Left ventricle myocardium inferior (tissue), 1 donor: Measurements from ENCODE around the gene EDARADD. TPM values are rescaled to one million over a fixed set of nuclear protein-coding genes. Genes with fewer than 3 reads are reported as not detected.

ENCODE experiments used
- DNase-seq: peaks from one replicate; pipeline ENCODE4 v3.0.0-alpha.2; 2020
- H3K27ac ChIP-seq: fragments of 200-600 bp; replicated peaks from 2 replicates; pipeline ENCODE4 v1.8.0; 2021
- H3K27me3 ChIP-seq: fragments of 200-600 bp; 2 replicates; pipeline ENCODE4 v1.8.0; 2021; ENCODE audit warnings: low read depth
- H3K36me3 ChIP-seq: fragments of 200-600 bp; 2 replicates; pipeline ENCODE4 v1.8.0; 2021
- H3K4me1 ChIP-seq: fragments of 200-600 bp; 2 replicates; pipeline ENCODE4 v1.8.0; 2021
- H3K4me3 ChIP-seq: fragments of 200-600 bp; 2 replicates; pipeline ENCODE4 v1.8.0; 2021; ENCODE audit warnings: mild to moderate bottlenecking, moderate library complexity
- H3K9me3 ChIP-seq: fragments of 200-600 bp; replicated peaks from 2 replicates; pipeline ENCODE4 v1.8.0; 2021
- CTCF ChIP-seq: fragments of 200-600 bp; IDR thresholded peaks from 2 replicates; pipeline ENCODE4 v1.8.0; 2021; ENCODE audit warnings: antibody characterized with exemption, mild to moderate bottlenecking, borderline replicate concordance
- intact Hi-C: fragments of 100-400 bp; cut with micrococcal nuclease; formaldehyde crosslinking; loops from one replicate; pipeline ENCODE4 v1.11.0; 2022
- total RNA-seq: library from RNA; stranded (reverse); fragmentation: NEBNext Ultra II Directional; extraction: Animal tissue kit (Norgen Biotek cat#: 25700); gene quantifications from one replicate; pipeline ENCODE4 v1.2.1, GENCODE V29; 2021
- donor health status: DM: no; HTN: yes; CAD: no; lungs with severe emphysema.

EDARADD gene
- total RNA-seq, 1 donor from 2014 or later = 1.4 TPM

- no peak overlapping the region for H3K27ac ChIP-seq
- H3K4me3 ChIP-seq = no peak overlapping the region
- DNase-seq = no peak
- intact Hi-C loops = no loop called here
- no peaks in the 10 kb centered on the region for H3K27me3 ChIP-seq
- H3K9me3 ChIP-seq = no peaks in the 10 kb centered on the region
- H3K36me3 ChIP-seq = no peaks in the 10 kb centered on the region
- no peak for TF ChIP-seq CTCF
- H3K4me1 ChIP-seq = peaks cover 6% of the 10 kb centered on the region
Measured at GRCh38 chr1:236514703-236515442, 120.8 kb downstream of the EDARADD start.

GRCh38 chr1:236515443-236515958 lies 121.4 kb downstream of the EDARADD start:
- Histone ChIP-seq H3K27ac (no peak overlapping the region), H3K36me3 (no peaks in the 10 kb centered on the region), H3K4me3 (no peak overlapping the region), H3K4me1 (peaks cover 7% of the 10 kb centered on the region), H3K27me3 (no peaks in the 10 kb centered on the region), H3K9me3 (no peaks in the 10 kb centered on the region)
- no peak for TF ChIP-seq CTCF
- DNase-seq = no peak
- intact Hi-C loops = no loop called here

DNA sequence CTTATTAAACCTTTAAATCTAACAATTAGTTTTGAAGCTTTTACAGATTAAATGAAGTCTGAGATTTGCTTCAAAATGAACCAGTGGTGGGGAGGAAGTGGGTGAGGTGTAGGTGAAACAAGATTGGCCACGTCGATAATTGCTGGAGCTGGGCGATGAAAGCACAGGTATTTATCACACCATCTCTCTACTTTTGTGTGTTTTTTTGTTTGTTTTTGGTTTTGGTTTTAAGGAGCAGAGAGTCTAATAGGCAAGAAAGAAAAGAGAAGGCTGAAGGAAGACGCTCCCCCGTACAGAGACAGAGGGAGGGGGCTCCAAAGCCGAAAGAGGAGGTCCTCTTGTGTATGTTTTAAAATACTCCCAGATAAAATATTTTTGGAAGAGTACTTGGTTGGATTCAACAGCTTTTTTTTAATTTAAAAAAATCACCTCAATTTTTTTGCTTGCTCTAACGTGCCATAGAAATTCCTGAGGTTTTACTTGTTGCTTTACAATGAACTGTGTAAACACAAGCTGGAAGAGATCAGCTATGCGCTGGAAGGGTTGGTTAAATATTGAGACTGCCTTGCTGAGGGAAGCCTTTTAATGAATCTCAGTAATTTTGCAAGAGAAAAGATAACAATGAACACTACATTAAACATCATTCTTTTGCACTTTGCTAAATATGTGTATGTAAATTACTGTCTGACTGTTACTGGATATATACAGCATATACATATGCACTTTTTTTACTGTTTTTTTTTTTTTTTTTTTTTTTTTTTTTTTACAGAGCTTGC lies 123.0 kb downstream of the EDARADD start:
- Histone ChIP-seq H3K4me3 (no peak overlapping the region), H3K27ac (no peak overlapping the region), H3K9me3 (no peaks in the 10 kb centered on the region), H3K27me3 (no peaks in the 10 kb centered on the region), H3K4me1 (peaks cover 9% of the 10 kb centered on the region), H3K36me3 (no peaks in the 10 kb centered on the region)
- DNase-seq = no peak
- no peak for TF ChIP-seq CTCF
- intact Hi-C loops = no loop called here

- Histone ChIP-seq H3K4me3 (no peak overlapping the region), H3K36me3 (no peaks in the 10 kb centered on the region), H3K9me3 (no peaks in the 10 kb centered on the region), H3K27ac (no peak overlapping the region), H3K27me3 (no peaks in the 10 kb centered on the region), H3K4me1 (peaks cover 20% of the 10 kb centered on the region)
- intact Hi-C loops = no loop called here
- TF ChIP-seq CTCF = no peak
- no peak for DNase-seq
Measured at GRCh38 chr1:236518322-236518721, 124.2 kb downstream of the EDARADD start.

DNA sequence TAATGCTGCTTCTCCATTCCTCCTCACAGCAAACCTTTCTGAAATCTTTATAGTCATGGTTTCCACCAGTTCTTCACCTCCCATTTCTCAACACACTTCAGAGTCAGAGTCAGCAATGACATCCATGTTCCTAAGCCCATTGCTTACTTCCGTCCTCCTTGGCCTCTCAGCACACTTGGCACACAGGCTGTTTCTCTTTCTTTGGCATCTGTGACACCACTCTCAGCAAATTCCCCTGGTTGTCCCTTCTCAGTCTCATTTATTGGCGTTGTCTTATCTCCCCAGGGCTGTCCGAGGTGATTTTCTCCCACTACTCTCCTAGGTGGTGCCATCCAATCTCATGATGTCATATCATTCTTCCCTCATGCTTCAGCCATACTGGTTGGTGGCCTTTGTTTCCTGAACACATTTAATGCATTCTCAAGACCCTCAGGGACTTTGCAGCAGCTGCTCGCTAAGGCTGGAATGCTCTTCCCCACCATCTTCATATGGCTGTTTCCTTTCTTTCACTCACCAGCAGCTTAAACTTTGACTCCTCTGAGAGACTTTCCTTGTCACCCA lies 126.4 kb downstream of the EDARADD start:
- no peak for DNase-seq
- peaks cover under 1% of the 10 kb centered on the region for H3K36me3 ChIP-seq
- no peaks in the 10 kb centered on the region for H3K27me3 ChIP-seq
- intact Hi-C loops = no loop called here
- no peak overlapping the region for H3K27ac ChIP-seq
- H3K4me1 ChIP-seq = peaks cover 36% of the 10 kb centered on the region
- no peak for TF ChIP-seq CTCF
- H3K9me3 ChIP-seq = no peaks in the 10 kb centered on the region
- no peak overlapping the region for H3K4me3 ChIP-seq
